ENCODE data around the gene ZNF526.
"Not testable (repeated sequence)": the region's sequence is repeated elsewhere in the genome, so short reads cannot be mapped to it uniquely, and the experiment has no call there.

The ZNF526 gene

DNA sequence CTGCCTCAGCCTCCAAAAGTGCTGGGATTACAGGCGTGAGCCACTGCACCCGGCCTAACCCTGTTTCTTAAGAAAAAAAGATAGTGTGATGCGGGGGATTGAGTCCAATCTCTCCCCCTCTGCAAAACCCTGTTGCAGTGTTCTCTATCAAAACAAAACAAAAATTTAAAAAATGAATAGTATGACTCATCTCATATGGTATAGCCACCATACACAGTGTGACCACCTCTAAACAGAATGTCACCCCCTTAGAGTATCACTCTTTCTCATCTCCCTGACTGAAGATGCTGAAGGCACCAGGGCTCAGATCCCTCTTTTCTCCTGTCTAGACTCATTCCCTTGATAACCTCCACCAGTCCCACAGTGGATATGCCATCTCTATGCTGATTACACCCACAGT lies 41.7 kb downstream of the ZNF526 start:
- no peak for TF ChIP-seq TAF1 (IDR thresholded peaks at IDR 0.05; ENCODE audit: borderline replicate concordance, low read depth, low read length)
- no peak for TF ChIP-seq POLR2A (IDR thresholded peaks at IDR 0.05; ENCODE audit: low read depth, low read length)
- no peak for TF ChIP-seq POLR2AphosphoS5 (IDR thresholded peaks at IDR 0.05; ENCODE audit: low read depth, low read length)
- FAIRE-seq (no peak), DNase-seq (ENCODE audit: insufficient read length) (no peak)

DNA sequence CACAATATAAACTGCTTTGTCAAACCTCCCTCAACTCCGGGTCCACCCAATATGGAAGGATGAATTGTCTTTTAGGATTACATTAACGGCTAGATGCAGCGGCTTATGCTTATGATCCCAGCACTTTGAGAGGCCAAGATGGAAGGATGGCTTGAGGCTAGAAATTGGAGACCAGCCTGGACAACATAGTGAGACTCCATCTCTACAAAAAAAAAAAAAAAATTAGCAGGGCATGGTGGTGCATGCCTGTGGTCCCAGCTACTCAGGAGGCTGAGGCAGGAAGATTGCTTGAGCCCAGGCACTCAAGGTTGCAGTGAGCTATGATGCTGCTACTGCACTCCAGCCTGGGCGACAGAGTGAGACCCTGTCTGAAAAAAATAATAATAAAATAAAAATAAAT lies 46.0 kb downstream of the ZNF526 start:
- FAIRE-seq; DNase-seq (ENCODE audit: insufficient read length): not testable (repeated sequence)

DNA sequence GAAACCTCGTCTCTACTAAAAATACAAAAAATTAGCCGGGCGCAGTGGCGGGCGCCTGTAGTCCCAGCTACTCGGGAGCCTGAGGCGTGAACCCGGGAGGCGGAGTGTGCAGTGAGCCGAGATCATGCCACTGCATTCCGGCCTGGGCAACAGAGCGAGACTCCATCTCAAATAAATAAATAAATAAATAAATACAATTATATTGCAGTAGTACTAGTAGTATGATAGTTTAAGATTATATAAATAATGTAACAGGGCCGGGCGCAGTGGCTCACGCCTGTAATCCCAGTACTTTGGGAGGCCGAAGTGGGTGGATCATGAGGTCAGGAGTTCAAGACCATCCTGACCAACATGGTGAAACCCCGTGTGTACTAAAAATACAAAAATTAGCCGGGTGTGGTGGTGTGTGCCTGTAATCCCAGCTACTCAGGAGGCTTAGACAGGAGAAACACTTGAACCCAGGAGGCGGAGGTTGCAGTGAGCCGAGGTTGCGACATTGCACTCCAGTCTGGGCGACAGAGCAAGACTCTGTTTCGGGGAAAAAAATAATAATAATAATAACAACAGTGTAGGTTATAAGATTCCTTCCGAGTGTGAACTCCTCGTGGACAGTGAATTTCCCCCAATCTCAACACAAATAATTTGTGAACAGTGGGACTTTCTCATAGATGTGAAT lies 47.0 kb downstream of the ZNF526 start:
- FAIRE-seq; DNase-seq (ENCODE audit: insufficient read length): not testable (repeated sequence)

DNA sequence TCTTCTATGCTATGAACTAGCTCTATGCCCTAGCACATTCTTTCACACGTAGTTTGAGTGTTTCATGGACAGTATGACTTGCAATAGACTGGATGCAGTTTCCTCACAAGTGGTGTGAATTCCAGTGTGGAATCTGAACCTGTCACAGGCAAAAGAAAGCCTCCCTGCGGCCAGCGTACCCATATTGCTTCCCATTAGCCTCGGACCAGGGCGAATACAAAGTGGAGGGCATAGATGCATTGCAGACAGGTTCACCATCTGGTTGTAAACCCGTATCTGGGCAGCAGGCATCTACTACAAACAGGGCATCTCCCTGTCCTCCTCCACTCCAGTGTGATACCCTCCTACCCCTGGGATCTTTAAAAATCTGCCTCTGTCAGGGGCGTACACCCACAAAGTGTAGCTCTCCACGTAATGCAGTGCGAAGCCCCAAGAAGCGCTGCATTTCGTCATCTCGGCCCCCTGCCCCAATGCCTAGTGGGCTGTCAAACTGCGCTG lies 47.6 kb downstream of the ZNF526 start:
- no peak for TF ChIP-seq POLR2A (IDR thresholded peaks at IDR 0.05; ENCODE audit: low read depth, low read length)
- no peak for TF ChIP-seq TAF1 (IDR thresholded peaks at IDR 0.05; ENCODE audit: borderline replicate concordance, low read depth, low read length)
- no peak for TF ChIP-seq POLR2AphosphoS5 (IDR thresholded peaks at IDR 0.05; ENCODE audit: low read depth, low read length)
- no peak for DNase-seq (ENCODE audit: insufficient read length)
- peak; percentile 63 for FAIRE-seq

DNA sequence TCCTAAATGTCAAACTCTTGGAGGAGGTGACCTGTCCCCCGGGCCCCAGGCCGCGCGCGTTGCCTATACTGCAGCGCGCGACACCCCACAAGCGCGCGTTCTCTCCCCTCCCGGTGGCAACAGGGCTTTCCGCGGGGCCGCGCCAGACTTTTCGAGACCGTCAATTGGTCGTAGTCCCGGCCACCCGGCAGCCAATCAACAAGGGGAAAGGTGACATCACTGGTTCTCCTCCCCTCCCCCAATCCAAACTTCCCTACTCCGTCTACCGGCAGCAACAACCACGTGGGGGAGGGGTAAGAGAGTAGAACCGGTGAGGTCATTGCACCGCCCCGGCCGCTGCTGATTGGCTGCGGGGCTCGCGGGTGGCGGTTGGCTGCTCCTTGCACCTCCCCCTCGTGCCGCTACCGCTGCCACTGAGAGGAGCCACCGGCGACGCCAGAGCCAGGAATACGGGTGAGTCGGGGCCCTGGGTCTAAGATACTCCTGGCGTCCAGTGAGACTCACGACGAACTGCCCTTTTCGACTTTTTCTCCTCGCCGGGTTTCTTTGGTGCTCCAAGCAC lies 48.1 kb downstream of the ZNF526 start:
- peak; percentile 90 for DNase-seq (ENCODE audit: insufficient read length)
- peak; percentile 39; the same call in 1 of the 2 replicates for TF ChIP-seq POLR2A (IDR thresholded peaks at IDR 0.05; ENCODE audit: low read depth, low read length)
- peak; percentile 11; the same call in 1 of the 2 replicates for TF ChIP-seq POLR2AphosphoS5 (IDR thresholded peaks at IDR 0.05; ENCODE audit: low read depth, low read length)
- TF ChIP-seq TAF1 (IDR thresholded peaks at IDR 0.05; ENCODE audit: borderline replicate concordance, low read depth, low read length): no peak
- FAIRE-seq: no peak

DNA sequence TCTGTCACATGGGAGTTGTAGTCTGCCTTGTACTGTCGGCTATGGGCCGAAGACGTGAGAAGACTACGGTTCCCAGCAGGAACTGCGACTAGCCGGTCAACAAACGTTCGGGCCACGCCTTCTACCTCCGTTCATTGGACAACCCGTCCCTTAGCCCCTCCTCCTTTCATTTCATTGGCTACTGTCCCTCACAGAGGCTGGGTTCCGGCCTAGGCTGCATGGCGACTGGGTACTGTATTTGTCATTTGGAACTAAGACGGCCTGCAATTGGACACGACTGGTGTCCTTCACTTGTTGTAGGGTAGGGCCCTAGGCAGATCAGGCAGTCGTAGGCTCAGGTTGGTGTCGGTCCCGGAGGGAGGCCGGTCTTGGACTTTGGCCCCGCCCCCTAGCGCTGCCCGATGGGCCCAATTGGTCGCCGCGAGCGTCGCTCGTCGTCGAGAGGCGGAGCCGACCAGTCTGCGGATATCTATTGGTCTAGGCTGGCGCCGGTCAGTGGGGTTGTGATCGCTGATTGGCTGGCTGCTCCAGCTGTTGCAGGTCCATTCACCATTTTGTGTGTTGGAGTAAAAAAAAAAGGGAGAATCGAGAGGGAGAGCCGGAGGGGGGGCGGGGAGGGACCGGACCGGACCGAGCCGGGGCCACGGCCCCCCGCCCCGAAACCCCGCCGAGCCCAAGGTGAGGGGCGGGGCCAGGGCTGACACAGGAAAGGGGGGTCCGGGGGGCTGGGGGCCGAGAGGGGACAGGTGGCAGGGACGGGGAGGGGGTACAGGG lies 48.8 kb downstream of the ZNF526 start, which contains the start of gene CIC:
CIC (plus strand) TSS at position 549 of the 774 bp plus-strand sequence. CDS start 2,532 bp downstream, outside the sequence.
- TF ChIP-seq POLR2A (IDR thresholded peaks at IDR 0.05; ENCODE audit: low read depth, low read length) (no peak), POLR2AphosphoS5 (IDR thresholded peaks at IDR 0.05; ENCODE audit: low read depth, low read length) (no peak), TAF1 (IDR thresholded peaks at IDR 0.05; ENCODE audit: borderline replicate concordance, low read depth, low read length) (no peak)
- peak; percentile 94 for DNase-seq (ENCODE audit: insufficient read length)
- peak; percentile 99 for FAIRE-seq

DNA sequence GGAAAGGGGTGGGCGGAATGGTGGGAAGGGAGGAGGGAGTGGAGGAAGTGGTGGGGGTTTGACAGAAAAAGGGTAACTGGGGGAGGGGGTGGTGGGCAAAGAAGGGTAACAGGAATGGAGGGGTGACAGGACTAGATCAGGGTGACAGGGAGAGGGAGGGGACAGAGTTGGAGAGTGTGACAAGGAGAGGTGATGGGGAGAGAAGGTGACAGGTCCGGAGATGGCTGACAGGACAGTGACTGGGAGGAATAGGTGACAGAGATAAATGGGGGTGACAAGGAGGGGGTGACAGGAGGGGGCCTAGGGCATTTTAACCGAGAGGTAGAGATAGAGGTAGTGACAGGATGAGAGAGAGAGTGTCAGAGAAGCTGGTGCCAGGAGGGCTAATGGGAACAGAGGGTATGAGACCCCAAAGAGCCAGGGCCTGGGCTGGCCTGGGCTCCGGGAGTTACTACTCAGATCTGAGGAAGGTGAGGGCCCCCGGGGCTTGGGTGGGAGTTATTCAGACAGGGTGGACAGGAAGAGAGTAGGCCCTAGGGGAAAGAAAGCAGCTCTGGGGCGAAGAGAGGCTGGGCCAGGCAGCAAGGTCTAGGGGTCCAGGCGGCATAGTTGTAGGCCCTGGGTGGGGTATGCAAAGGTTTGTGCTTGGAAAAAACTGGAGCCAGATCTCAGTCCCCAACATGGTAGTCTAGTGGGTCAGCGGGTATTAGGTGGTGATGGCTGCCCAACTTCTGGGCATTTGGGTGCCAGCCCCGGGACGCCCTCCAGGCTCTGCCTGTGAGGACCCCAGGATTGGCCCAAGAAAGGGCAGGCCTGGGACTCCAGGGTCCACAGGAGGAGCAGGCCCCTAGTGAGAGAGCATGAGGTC lies 49.6 kb downstream of the ZNF526 start:
- no peak for DNase-seq (ENCODE audit: insufficient read length)
- FAIRE-seq: peak; percentile 58
- TF ChIP-seq TAF1 (IDR thresholded peaks at IDR 0.05; ENCODE audit: borderline replicate concordance, low read depth, low read length) (no peak), POLR2A (IDR thresholded peaks at IDR 0.05; ENCODE audit: low read depth, low read length) (peak; percentile 38; the same call in 1 of the 2 replicates), POLR2AphosphoS5 (IDR thresholded peaks at IDR 0.05; ENCODE audit: low read depth, low read length) (0 out of 2 replicates have a peak, but pooled peaks have one; percentile 12)

DNA sequence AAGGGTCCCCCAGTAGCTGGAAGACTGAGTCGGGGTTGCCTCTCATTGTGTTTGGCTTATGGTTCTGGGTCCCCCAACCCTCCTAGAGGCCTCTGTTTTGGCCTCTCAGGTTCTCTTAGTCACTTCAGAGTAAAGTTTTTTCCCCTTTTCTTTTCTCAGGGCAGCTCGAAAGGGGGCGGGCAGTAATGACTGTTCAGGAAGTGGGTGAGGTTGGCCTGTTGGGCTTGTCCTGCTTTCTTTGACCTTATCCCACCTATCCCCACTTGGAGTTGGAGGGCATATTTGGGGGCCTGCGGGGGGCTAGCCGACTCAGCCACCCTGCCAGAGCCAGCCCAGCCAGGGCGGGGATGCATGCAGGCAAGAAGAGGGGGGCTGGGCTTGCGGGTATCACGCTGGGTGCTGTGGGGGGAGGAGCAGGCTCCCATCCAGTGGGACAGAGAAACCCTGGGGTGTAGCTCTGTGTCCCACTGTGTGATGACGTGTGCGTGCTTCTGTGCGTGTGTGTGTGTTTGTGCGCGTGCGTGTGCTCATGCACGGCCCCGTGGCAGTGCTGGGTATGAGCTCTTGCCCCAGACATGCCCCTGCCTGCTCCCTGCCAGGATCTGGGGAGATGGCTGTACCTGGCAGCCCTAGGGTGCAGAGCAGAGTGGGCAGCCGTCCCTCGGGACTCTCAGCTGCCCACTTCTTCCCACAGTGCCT lies 50.4 kb downstream of the ZNF526 start:
- DNase-seq (ENCODE audit: insufficient read length) (peak; percentile 43), FAIRE-seq (peak; percentile 93)
- peak; percentile 58; the same call in 1 of the 2 replicates for TF ChIP-seq TAF1 (IDR thresholded peaks at IDR 0.05; ENCODE audit: borderline replicate concordance, low read depth, low read length)
- TF ChIP-seq POLR2AphosphoS5 (IDR thresholded peaks at IDR 0.05; ENCODE audit: low read depth, low read length): peak; percentile 35; the same call in 1 of the 2 replicates
- TF ChIP-seq POLR2A (IDR thresholded peaks at IDR 0.05; ENCODE audit: low read depth, low read length): peak; percentile 63

DNA sequence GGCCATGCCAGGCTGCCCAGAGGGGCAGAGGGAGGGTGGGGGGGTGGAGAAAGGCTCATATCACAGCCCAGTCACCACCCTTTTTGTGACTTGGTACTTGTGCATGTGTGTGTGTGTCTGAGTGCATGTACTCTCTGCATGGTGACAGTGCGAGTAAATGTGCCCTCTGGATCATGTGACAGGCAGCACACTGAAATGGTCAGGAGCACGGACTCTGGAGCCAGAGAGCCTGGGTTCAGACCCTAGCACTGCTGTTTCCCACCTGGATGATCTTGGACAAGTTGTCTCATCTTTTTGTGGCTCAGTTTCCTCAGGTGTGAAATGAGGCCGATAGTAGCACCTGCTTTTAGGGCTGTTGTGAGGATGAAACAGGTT lies 50.9 kb downstream of the ZNF526 start:
- no peak for FAIRE-seq
- TF ChIP-seq TAF1 (IDR thresholded peaks at IDR 0.05; ENCODE audit: borderline replicate concordance, low read depth, low read length) (no peak), POLR2AphosphoS5 (IDR thresholded peaks at IDR 0.05; ENCODE audit: low read depth, low read length) (no peak), POLR2A (IDR thresholded peaks at IDR 0.05; ENCODE audit: low read depth, low read length) (no peak)
- DNase-seq (ENCODE audit: insufficient read length): no peak

DNA sequence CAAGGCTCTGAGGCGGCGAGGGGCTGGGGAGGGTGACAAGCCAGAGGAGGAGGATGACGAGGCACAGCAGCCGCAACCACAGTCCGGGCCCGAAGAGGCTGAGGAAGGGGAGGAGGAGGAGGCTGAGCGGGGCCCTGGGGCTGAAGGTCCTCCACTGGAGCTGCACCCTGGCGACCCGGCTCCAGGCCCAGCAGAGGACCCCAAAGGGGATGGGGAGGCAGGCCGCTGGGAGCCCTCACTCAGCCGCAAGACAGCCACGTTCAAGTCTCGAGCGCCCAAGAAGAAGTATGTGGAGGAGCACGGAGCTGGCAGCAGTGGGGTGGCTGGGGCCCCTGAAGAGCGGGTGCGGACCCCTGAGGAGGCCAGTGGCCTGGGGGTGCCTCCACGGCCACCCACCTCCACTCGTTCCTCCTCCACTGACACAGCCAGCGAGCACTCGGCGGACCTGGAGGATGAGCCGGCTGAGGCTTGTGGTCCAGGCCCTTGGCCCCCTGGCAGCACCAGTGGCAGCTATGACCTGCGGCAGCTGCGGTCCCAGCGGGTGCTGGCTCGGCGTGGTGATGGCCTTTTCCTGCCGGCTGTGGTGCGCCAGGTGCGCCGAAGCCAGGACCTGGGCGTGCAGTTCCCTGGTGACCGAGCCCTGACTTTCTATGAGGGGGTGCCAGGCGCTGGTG lies 51.9 kb downstream of the ZNF526 start:
- TF ChIP-seq TAF1 (IDR thresholded peaks at IDR 0.05; ENCODE audit: borderline replicate concordance, low read depth, low read length): no peak
- TF ChIP-seq POLR2AphosphoS5 (IDR thresholded peaks at IDR 0.05; ENCODE audit: low read depth, low read length): no peak
- TF ChIP-seq POLR2A (IDR thresholded peaks at IDR 0.05; ENCODE audit: low read depth, low read length): no peak
- DNase-seq (ENCODE audit: insufficient read length) (no peak), FAIRE-seq (no peak)
